Measurements from ENCODE around the gene HTT-AS. TPM values are rescaled to one million over a fixed set of nuclear protein-coding genes. Genes with fewer than 3 reads are reported as not detected.
"Not testable (repeated sequence)": the region's sequence is repeated elsewhere in the genome, so short reads cannot be mapped to it uniquely, and the experiment has no call there.

Gene HTT-AS
- total RNA-seq, 1 donor from 2014 or later, result not detected

DNA sequence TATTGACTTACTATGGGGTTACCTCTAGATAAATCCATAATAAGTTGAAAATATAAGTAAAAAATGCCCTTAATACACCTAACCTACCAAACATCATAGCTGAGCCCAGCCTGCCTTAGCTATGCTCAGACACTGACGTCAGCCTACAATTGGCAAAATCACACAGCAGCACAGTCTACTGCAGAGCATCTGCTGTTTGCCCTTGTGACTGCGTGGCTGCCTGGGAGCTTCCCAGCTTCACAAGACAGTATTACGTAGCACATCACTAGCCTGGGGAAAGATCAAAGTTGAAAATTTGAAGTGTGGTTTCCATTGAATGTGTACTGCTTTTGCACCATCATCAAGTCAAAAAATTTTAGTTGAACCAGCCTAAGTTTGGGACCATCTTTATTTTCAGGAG, 8.8 kb downstream of the HTT-AS start:
- Histone ChIP-seq H3K4me1 (no peaks in the 10 kb centered on the region), H3K27me3 (no peaks in the 10 kb centered on the region), H3K27ac (no peak overlapping the region), H3K4me3 (no peak overlapping the region), H3K9me3 (no peaks in the 10 kb centered on the region), H3K36me3 (no peaks in the 10 kb centered on the region)
- intact Hi-C loops (cut with DNase I), result no loop called here
- no peak for DNase-seq
- no peak for TF ChIP-seq CTCF (IDR thresholded peaks at IDR 0.05)
- ATAC-seq, result no peak

GRCh38 chr4:3062471-3062870, 11.9 kb downstream of the HTT-AS start:
- no peak for TF ChIP-seq CTCF (IDR thresholded peaks at IDR 0.05)
- intact Hi-C loops (cut with DNase I), result no loop called here
- Histone ChIP-seq H3K27me3 (no peaks in the 10 kb centered on the region), H3K27ac (no peak overlapping the region), H3K4me1 (no peaks in the 10 kb centered on the region), H3K9me3 (no peaks in the 10 kb centered on the region), H3K4me3 (no peak overlapping the region), H3K36me3 (no peaks in the 10 kb centered on the region)
- ATAC-seq (peak; percentile 67), DNase-seq (no peak)

DNA sequence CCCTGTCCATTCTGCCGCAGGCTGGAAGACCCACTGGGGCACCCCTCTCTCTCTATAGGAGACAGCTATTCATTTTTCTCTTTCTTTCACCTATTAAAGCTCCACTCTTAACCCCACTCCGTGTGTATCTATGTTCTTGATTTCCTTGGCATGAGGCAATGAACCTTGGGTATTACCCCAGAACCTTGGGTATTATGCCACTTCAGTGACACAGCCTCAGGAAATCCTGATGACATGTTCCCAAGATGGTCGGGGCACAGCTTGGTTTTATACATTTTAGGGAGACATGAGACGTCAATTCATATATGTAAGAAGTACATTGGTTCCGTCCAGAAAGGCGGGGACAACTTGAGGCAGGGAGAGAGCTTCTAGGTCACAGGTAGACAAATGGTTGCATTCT, 13.4 kb downstream of the HTT-AS start:
- no peaks in the 10 kb centered on the region for H3K9me3 ChIP-seq
- H3K4me3 ChIP-seq, result no peak overlapping the region
- no peaks in the 10 kb centered on the region for H3K36me3 ChIP-seq
- DNase-seq (no peak), ATAC-seq (no peak)
- no peak for TF ChIP-seq CTCF (IDR thresholded peaks at IDR 0.05)
- H3K4me1 ChIP-seq, result no peaks in the 10 kb centered on the region
- no peaks in the 10 kb centered on the region for H3K27me3 ChIP-seq
- intact Hi-C loops (cut with DNase I), result no loop called here
- H3K27ac ChIP-seq, result no peak overlapping the region

DNA sequence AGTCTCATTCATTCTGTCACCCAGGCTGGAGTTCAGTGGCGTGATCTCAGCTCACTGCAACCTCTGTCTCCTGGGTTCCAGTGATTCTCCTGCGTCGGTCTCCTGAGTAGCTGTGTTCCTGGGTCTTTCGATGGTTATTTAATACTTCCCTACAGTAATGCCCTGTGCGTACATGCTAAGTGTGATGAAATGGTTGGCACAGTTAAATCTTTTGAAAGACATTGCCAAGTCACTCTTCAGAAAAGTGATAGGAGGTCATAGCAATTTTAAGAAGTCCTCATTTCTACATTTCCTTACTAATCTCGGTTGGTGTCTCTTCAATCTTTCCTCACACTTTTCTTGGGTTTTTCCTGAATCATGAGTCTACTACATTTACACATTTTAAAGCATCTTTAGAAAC, 14.4 kb downstream of the HTT-AS start:
- ATAC-seq (no peak), DNase-seq (no peak)
- H3K9me3 ChIP-seq, result no peaks in the 10 kb centered on the region
- no peak overlapping the region for H3K4me3 ChIP-seq
- H3K27me3 ChIP-seq, result no peaks in the 10 kb centered on the region
- TF ChIP-seq CTCF (IDR thresholded peaks at IDR 0.05), result no peak
- H3K4me1 ChIP-seq, result no peaks in the 10 kb centered on the region
- intact Hi-C loops (cut with DNase I), result no loop called here
- H3K36me3 ChIP-seq, result no peaks in the 10 kb centered on the region
- H3K27ac ChIP-seq, result no peak overlapping the region

DNA sequence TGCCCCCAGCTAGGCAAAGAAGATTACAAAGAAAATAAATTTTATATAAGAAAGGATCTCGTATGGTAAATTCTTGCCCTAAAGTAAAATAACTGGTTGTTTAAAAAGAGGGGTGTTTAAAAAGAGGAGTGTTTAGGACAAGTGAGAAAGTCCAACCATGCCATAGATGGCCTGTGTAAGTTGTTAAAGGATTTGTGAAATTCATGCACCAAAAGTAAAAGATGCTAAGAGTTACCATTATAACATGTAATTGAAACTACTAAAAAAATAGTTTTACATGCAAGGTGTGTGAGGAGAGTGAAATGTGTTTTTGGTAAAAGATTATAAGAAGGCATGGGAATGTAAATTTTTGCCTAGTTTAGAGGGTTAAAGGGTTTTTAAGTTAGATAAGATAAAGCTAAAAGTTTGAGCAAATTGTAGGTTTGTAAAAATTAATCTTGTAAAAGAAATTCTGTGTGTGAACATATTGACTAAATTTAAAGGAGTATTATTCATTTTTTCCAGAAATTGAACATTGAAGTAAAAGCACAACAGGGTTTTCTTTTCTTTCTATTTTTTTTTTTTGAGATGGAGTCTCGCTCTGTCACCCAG, 20.1 kb downstream of the HTT-AS start:
- no peak for ATAC-seq
- H3K27ac ChIP-seq, result no peak overlapping the region
- no peak for DNase-seq

GRCh38 chr4:3051141-3051897, 23.0 kb downstream of the HTT-AS start:
- ATAC-seq; intact Hi-C loops (cut with DNase I); H3K27me3 ChIP-seq; DNase-seq; H3K4me1 ChIP-seq; H3K4me3 ChIP-seq; H3K36me3 ChIP-seq; H3K27ac ChIP-seq; H3K9me3 ChIP-seq: not testable (repeated sequence)

More for the DNA sequence above, 20.1 kb downstream of the HTT-AS start:
- Histone ChIP-seq H3K36me3 (no peaks in the 10 kb centered on the region), H3K4me3 (no peak overlapping the region), H3K4me1 (no peaks in the 10 kb centered on the region), H3K9me3 (no peaks in the 10 kb centered on the region), H3K27me3 (no peaks in the 10 kb centered on the region)
- intact Hi-C loops (cut with DNase I), result no loop called here
- TF ChIP-seq CTCF (IDR thresholded peaks at IDR 0.05), result no peak
